ENCODE data around the gene CCDC86. TPM values are rescaled to one million over a fixed set of nuclear protein-coding genes. Genes with fewer than 3 reads are reported as not detected.

Gene CCDC86
- total RNA-seq, 1 donor from 2014 or later: 3.3 TPM

DNA sequence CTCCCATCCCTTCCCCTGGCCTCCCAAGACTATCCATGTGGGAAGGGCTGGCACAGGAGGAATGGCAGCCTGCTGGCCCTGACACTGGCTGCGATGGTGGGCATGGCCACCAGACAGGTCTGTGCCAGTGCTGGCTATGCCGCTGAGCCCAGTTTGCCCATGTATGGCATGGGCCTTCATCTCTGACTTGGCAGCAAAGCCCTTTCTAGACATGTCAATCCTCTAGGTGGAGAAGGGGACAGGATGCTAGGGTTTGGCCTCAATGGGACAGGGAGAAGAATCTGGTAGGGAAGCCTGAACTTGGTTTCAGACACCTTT is 34.2 kb downstream of the CCDC86 start:
- H3K4me1 ChIP-seq: no peaks in the 10 kb centered on the region
- Mint-ChIP-seq H3K9me3 (no peaks in the 10 kb centered on the region), H3K27ac (no peak overlapping the region), H3K27me3 (ENCODE audit: insufficient read depth, low read depth) (peaks cover 5% of the 10 kb centered on the region), H3K4me1 (peaks cover 23% of the 10 kb centered on the region), H3K36me3 (no peaks in the 10 kb centered on the region), H3K4me3 (no peak overlapping the region)
- no peak overlapping the region for H3K4me2 ChIP-seq
- H4K20me1 ChIP-seq (ENCODE audit: low read depth): no peaks in the 10 kb centered on the region
- DNase-seq (ENCODE audit: low spot score): no peak
- H3K79me2 ChIP-seq (ENCODE audit: low read depth): no peaks in the 10 kb centered on the region
- no peaks in the 10 kb centered on the region for H3F3A ChIP-seq (ENCODE audit: low read depth)
- no peak overlapping the region for H3K27ac ChIP-seq
- no peak overlapping the region for H3K9ac ChIP-seq
- H3K36me3 ChIP-seq: no peaks in the 10 kb centered on the region
- TF ChIP-seq EZH2phosphoT487 (IDR thresholded peaks at IDR 0.05) (no peak), CTCF (IDR thresholded peaks at IDR 0.05) (no peak), EZH2 (IDR thresholded peaks at IDR 0.05) (no peak)
- H2AFZ ChIP-seq (replicated peaks): no peak overlapping the region
- no peaks in the 10 kb centered on the region for H3K27me3 ChIP-seq
- no peaks in the 10 kb centered on the region for H3K9me3 ChIP-seq (ENCODE audit: low read depth)
- H3K4me3 ChIP-seq: no peak overlapping the region

- Mint-ChIP-seq H3K4me3 (no peak overlapping the region), H3K36me3 (peaks cover 7% of the 10 kb centered on the region), H3K27me3 (ENCODE audit: insufficient read depth, low read depth) (peaks cover 5% of the 10 kb centered on the region), H3K9me3 (no peaks in the 10 kb centered on the region), H3K4me1 (peaks cover 22% of the 10 kb centered on the region), H3K27ac (no peak overlapping the region)
- Histone ChIP-seq H3K9me3 (ENCODE audit: low read depth) (no peaks in the 10 kb centered on the region), H3K79me2 (ENCODE audit: low read depth) (no peaks in the 10 kb centered on the region), H3K27ac (no peak overlapping the region), H3K9ac (peak overlapping the region; percentile 20), H3K27me3 (no peaks in the 10 kb centered on the region), H2AFZ (replicated peaks) (no peak overlapping the region), H3F3A (ENCODE audit: low read depth) (no peaks in the 10 kb centered on the region), H3K4me2 (no peak overlapping the region), H3K4me1 (no peaks in the 10 kb centered on the region), H3K4me3 (no peak overlapping the region), H3K36me3 (no peaks in the 10 kb centered on the region), H4K20me1 (ENCODE audit: low read depth) (no peaks in the 10 kb centered on the region)
- no peak for TF ChIP-seq CTCF (IDR thresholded peaks at IDR 0.05)
- no peak for TF ChIP-seq EZH2 (IDR thresholded peaks at IDR 0.05)
- no peak for TF ChIP-seq EZH2phosphoT487 (IDR thresholded peaks at IDR 0.05)
- no peak for DNase-seq (ENCODE audit: low spot score)
Observed at GRCh38 chr11:60878245-60879101, 36.6 kb downstream of the CCDC86 start.

DNA sequence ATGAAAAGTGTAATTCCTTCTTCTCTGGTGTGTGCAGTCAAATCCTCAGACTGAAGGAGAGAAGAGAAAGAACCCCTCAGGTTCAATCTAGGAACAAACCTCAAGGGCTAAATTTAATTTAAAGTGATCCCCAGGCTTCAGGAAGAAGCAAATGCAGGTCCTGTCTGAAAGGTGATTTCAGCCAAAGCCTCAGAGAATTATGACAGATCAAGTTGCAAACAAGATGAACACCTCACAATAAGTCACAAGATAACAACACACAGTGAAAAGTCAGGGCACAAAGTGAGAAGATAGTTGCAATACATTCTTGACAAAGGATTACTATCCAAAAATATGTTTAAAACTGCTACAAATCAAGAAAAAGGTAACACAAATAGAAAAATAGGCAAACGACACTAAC is 37.2 kb downstream of the CCDC86 start:
- Histone ChIP-seq H2AFZ (replicated peaks) (no peak overlapping the region), H3K27me3 (no peaks in the 10 kb centered on the region), H3K4me1 (no peaks in the 10 kb centered on the region), H3K9me3 (ENCODE audit: low read depth) (no peaks in the 10 kb centered on the region), H3F3A (ENCODE audit: low read depth) (no peaks in the 10 kb centered on the region), H3K36me3 (no peaks in the 10 kb centered on the region), H3K4me3 (no peak overlapping the region), H3K27ac (no peak overlapping the region), H4K20me1 (ENCODE audit: low read depth) (no peaks in the 10 kb centered on the region), H3K79me2 (ENCODE audit: low read depth) (no peaks in the 10 kb centered on the region), H3K9ac (no peak overlapping the region), H3K4me2 (no peak overlapping the region)
- H3K36me3 Mint-ChIP-seq: peaks cover 11% of the 10 kb centered on the region
- no peak for DNase-seq (ENCODE audit: low spot score)
- TF ChIP-seq EZH2 (IDR thresholded peaks at IDR 0.05): no peak
- no peak for TF ChIP-seq EZH2phosphoT487 (IDR thresholded peaks at IDR 0.05)
- TF ChIP-seq CTCF (IDR thresholded peaks at IDR 0.05): no peak
- H3K27ac Mint-ChIP-seq: no peak overlapping the region
- peaks cover 22% of the 10 kb centered on the region for H3K4me1 Mint-ChIP-seq
- peaks cover 2% of the 10 kb centered on the region for H3K27me3 Mint-ChIP-seq (ENCODE audit: insufficient read depth, low read depth)
- H3K4me3 Mint-ChIP-seq: no peak overlapping the region
- H3K9me3 Mint-ChIP-seq: no peaks in the 10 kb centered on the region
